Calu3 (cell line): ENCODE results near the gene SEMA3C. TPM values are rescaled to one million over a fixed set of nuclear protein-coding genes. Genes with fewer than 3 reads are reported as not detected.

Source experiments
- BruUV-seq: library from RNA; stranded (reverse); fragments of 400-500 nt; replicated peaks from 2 replicates; lab custom pipeline; 2021; lab: Mats Ljungman, UMichigan
- CTCF ChIA-PET: fragments of 300-600 bp; sonication (Branson Sonifier 250); formaldehyde crosslinking; loops from one replicate; lab custom pipeline; 2022; ENCODE audit warnings: antibody characterized with exemption; lab: Charles Lee
- DNase-seq: peaks from one replicate; pipeline ENCODE4 v3.0.0; 2022
- H3K27ac Mint-ChIP-seq: one replicate; pipeline ENCODE4 v1.8.0; 2022; ENCODE audit warnings: mixed read lengths; ENCODE audit not compliant: unreplicated experiment
- H3K27me3 Mint-ChIP-seq: one replicate; pipeline ENCODE4 v1.8.0; 2022; ENCODE audit warnings: mixed read lengths; ENCODE audit not compliant: unreplicated experiment
- H3K36me3 Mint-ChIP-seq: one replicate; pipeline ENCODE4 v1.8.0; 2022; ENCODE audit warnings: mild to moderate bottlenecking, moderate library complexity, mixed read lengths; ENCODE audit not compliant: insufficient read depth, unreplicated experiment
- H3K4me1 Mint-ChIP-seq: one replicate; pipeline ENCODE4 v1.8.0; 2022; ENCODE audit warnings: mild to moderate bottlenecking, low read depth, mixed read lengths; ENCODE audit not compliant: unreplicated experiment
- H3K4me3 Mint-ChIP-seq: one replicate; pipeline ENCODE4 v1.8.0; 2022; ENCODE audit warnings: mild to moderate bottlenecking, low read depth, moderate library complexity, mixed read lengths; ENCODE audit not compliant: unreplicated experiment
- H3K9me3 Mint-ChIP-seq: one replicate; pipeline ENCODE4 v1.8.0; 2022; ENCODE audit warnings: low read depth, mixed read lengths; ENCODE audit not compliant: unreplicated experiment
- CTCF ChIP-seq: fragments of 200-600 bp; IDR thresholded peaks from one replicate; pipeline ENCODE4 v1.8.0; 2022; ENCODE audit warnings: antibody characterized with exemption; ENCODE audit not compliant: unreplicated experiment
- intact Hi-C: fragments of 100-400 bp; cut with micrococcal nuclease; formaldehyde crosslinking; loops from one replicate; pipeline ENCODE4 v1.10.0; 2022; ENCODE audit not compliant: unreplicated experiment
- total RNA-seq: library from RNA; stranded (reverse); gene quantifications from 2 replicates; pipeline ENCODE4 v1.2.3, GENCODE V29; 2022

SEMA3C gene
- total RNA-seq, 1 experiment from 2014 or later, result 67.7 TPM

GRCh38 chr7:80773787-80774508 is 144.9 kb downstream of the SEMA3C start:
- H3K4me3 Mint-ChIP-seq, result no peak overlapping the region
- intact Hi-C loops, result no loop called here
- no TSS peak for BruUV-seq
- H3K36me3 Mint-ChIP-seq, result peaks cover 2% of the 10 kb centered on the region
- CTCF ChIA-PET, result no interaction called here
- no peaks in the 10 kb centered on the region for H3K27me3 Mint-ChIP-seq
- H3K4me1 Mint-ChIP-seq, result peaks cover 6% of the 10 kb centered on the region
- no peak overlapping the region for H3K27ac Mint-ChIP-seq
- TF ChIP-seq CTCF, result no peak
- no peak for DNase-seq
- H3K9me3 Mint-ChIP-seq, result no peaks in the 10 kb centered on the region

- CTCF ChIA-PET, result no interaction called here
- BruUV-seq, result no TSS peak
- no peaks in the 10 kb centered on the region for H3K36me3 Mint-ChIP-seq
- no peaks in the 10 kb centered on the region for H3K4me1 Mint-ChIP-seq
- TF ChIP-seq CTCF, result no peak
- DNase-seq, result no peak
- H3K9me3 Mint-ChIP-seq, result no peaks in the 10 kb centered on the region
- no peak overlapping the region for H3K4me3 Mint-ChIP-seq
- H3K27ac Mint-ChIP-seq, result no peak overlapping the region
- no peaks in the 10 kb centered on the region for H3K27me3 Mint-ChIP-seq
- intact Hi-C loops, result no loop called here
Observed at GRCh38 chr7:80772347-80772993, 146.4 kb downstream of the SEMA3C start.

- CTCF ChIA-PET, result no interaction called here
- DNase-seq, result no peak
- Mint-ChIP-seq H3K36me3 (no peaks in the 10 kb centered on the region), H3K4me1 (no peaks in the 10 kb centered on the region), H3K4me3 (no peak overlapping the region), H3K9me3 (no peaks in the 10 kb centered on the region), H3K27ac (no peak overlapping the region), H3K27me3 (no peaks in the 10 kb centered on the region)
- no peak for TF ChIP-seq CTCF
- BruUV-seq, result no TSS peak
- intact Hi-C loops, result no loop called here
Observed at GRCh38 chr7:80771523-80771922, 147.3 kb downstream of the SEMA3C start.

- H3K27me3 Mint-ChIP-seq, result no peaks in the 10 kb centered on the region
- TF ChIP-seq CTCF, result no peak
- intact Hi-C loops, result no loop called here
- no peaks in the 10 kb centered on the region for H3K4me1 Mint-ChIP-seq
- CTCF ChIA-PET, result no interaction called here
- no peaks in the 10 kb centered on the region for H3K36me3 Mint-ChIP-seq
- no peak overlapping the region for H3K4me3 Mint-ChIP-seq
- no TSS peak for BruUV-seq
- H3K9me3 Mint-ChIP-seq, result no peaks in the 10 kb centered on the region
- H3K27ac Mint-ChIP-seq, result no peak overlapping the region
- DNase-seq, result no peak
Observed at GRCh38 chr7:80770675-80771081, 148.2 kb downstream of the SEMA3C start.
